Measurements from ENCODE around the gene LRTM2. TPM values are rescaled to one million over a fixed set of nuclear protein-coding genes. Genes with fewer than 3 reads are reported as not detected.

Gene LRTM2
- total RNA-seq, 1 experiment from 2014 or later: not detected

DNA sequence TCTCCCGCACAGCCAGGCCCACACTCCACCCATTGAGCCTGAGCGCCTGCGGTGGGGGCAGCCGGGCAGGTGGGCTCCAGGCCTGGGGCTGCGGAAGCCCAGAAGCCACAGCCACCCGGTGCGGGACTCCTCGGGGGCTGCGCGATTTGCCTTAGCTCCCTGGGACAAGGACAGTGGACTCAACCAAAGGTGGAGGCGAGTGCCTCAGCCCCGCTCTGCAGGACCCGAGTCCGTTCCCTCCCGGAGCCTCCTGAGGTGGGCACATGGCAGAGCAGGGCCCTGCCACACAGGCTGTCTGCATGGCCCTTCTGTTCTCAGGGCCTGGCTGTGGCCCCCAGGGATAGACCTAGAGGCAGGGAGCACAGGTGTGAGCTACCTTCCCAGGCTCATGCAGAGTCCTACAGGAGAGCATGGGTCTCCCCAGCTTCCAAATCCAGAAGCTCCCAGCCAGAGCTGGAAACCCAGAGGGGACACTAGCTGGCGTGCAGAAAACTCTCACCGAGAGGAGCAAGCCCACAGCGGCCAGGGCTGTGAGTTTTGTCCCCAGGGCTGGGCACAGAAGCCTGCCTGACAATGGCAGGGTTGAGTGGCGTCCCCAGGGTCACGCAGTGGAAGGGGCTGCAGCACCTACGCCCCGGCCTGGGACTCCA, 22.2 kb upstream of the LRTM2 start:
- no peak for DNase-seq (ENCODE audit: low spot score)

GRCh38 chr12:1798641-1799020, 21.7 kb upstream of the LRTM2 start:
- DNase-seq (ENCODE audit: low spot score): no peak

DNA sequence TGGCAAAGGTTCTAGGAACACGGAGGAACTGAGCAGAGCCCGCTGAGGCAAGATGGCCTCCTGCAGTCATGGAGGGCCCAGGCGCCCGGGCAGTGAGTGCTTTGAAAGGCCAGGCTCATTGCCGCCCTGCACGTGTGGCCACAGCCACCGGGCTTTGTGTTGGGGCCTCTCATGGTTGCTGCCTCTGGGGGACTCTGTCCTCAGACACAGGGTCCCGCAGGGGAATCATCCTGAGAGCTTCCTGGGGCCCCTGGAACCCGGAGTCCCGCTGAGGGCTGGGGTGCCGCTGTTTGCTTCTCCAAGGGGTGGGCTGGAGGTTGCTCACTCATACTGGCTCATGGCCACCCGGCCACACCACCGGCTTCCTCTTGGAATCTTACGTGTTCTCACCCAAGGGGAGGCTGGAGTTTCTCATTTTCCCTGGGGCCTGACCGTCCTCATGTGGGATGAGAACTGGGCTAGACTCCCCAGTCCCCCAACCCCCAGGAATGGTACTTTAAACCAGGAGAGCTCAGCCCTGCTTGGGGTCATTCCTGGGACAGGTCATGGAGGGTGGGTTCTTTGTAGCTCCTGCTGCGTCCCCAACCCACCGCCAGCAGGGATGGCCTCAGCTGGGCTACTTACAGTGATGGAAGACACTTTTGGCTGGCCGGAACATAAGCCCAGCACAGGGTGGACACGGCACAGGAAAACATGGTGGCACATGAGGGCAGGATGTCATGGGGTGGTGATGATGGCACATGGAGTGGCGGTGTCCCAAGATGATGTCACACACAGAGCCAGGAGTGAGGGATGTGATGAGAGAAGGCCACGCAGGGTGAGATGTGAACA, 21.1 kb upstream of the LRTM2 start:
- DNase-seq (ENCODE audit: low spot score): no peak

DNA sequence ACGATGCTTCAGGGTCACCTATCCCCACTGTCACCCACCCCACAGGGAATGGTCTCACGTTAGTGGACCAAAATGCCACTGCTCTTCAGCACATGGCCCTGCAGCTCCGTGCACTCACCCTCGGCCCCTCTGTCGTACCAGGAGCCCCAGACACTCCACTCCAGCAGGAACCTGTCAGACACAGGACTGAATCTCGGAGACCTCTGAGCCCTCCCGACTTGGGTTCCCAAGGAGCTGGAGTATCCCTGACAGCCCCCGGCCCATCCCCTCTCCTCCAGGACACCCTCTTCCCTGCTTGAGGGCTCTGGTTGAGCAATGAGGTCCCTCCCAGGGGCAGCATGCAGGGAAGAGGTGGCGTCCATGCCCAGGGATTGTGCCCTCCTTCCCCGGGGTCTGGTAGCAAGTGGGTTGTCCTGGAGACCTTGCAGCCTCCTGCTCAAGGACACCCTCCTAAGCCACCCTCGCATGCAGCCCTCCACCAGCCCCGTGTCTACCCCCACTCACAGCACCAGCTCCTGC, 20.4 kb upstream of the LRTM2 start:
- no peak for DNase-seq (ENCODE audit: low spot score)

DNA sequence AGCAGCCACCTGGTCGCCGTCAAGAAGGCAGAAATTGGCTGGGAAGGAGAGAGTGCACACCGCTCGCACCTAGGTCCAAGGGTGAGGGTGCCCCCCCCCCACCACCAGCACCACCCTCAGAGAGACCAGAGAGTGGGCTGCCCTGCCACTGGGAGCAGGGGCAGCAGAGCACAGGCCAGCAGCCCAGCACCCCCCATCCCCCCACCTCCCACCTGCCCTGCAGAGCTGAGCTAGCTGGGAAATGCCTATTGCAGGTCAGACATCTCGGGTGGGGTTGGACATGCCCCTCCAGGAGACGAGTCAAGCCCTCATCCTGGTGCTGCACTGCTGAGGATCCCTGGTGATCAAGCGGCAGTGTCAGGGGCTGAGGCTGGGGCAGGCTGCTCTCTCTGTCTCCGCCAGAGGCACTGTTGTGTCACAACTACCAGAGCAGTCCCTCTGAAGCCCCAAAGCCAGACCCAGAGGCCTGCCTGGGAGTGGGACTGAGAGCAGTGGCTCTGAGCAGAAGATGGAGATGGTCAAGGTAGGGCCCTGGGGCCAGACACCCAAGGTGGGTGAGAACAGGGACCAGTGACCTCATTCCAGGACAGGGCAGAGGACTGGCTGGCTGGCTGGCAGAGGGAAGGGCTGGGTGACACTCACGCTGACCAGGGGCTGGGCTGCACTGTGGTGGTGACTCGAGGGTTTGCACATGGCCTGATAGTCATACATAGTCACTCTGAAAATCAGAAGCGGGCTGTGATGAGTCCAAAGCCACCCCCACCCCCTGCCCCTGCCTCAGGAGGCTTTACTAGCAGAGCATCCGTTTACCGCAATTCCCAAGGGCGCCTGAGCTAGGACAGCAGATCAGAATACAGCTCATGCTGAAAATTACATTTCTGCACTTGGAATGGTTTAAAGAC, 19.7 kb upstream of the LRTM2 start:
- no peak for DNase-seq (ENCODE audit: low spot score)

DNA sequence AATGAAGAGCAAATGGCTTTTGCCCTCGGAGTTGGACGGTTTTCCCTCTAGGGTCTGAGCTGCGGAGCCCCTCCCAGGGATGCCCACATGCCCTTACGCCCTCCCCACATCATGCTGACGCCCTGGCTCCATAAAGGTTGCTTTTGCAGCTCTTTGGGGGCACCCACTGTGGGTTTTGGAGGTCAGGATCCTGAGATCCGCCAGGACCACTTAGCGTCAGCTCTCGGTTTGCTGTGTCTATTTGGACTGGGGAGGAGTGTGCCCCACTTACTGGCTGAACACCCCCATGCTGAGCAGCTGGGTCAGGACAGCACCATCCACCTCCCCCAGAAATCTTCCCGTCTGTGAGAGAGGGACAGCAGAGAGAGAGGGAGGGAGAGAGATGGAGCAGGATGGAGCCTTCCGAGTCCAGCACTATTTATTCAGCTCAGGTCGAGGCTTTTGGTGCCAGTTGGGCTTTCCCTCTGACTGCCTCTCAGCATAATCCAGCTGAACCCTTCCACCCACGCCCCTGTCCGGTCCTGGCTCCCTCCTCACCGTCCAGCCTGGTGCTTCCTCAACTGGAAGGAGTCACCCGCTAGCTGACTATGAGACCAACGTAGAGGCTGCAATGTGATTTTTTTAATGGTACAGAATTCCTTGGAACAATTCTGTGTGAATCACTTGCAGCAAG, 18.9 kb upstream of the LRTM2 start:
- no peak for DNase-seq (ENCODE audit: low spot score)

GRCh38 chr12:1803736-1804135, 16.6 kb upstream of the LRTM2 start:
- no peak for DNase-seq (ENCODE audit: low spot score)

DNA sequence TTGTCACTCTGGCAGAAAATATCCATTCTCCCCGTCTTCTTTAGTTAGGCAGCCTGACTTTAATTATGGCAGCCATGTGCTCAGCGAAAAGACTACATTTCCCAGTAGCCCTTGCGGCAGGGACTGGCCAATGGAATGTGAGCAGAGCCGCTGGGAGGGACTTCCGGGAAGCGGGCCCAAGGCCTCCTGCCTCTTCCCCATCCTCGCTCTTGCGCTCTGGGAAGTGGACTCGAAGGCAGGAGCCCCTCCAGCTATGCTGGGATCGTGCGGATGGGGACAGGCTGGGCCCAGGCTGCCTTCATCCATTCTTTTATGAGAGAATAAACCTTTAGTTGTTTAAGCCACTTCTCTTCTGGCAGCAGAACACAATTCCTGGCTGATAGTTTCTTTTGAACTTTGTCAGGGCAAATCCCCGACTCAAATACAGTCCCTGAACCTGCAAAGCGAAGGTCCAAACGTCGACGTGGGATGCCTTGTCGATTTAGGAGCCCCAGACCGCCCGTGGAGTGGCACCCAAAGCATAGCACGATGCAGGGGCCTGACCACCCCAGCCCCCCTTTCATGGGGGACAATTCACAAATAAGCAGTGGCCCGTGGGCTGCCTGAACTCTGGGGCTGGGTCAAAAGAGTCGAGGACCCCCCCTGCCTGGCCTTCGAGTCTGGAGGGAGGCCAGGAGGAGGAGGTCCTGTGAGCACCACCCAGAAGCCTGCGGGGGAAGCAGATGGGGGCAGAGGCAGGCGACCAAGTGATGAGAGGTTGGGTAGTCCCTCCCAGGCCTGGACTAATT, 15.6 kb upstream of the LRTM2 start:
- peak; percentile 76 for DNase-seq (ENCODE audit: low spot score)

- DNase-seq (ENCODE audit: low spot score): no peak
Measured at GRCh38 chr12:1805441-1806081, 14.8 kb upstream of the LRTM2 start.

GRCh38 chr12:1806301-1807086, 13.9 kb upstream of the LRTM2 start:
- no peak for DNase-seq (ENCODE audit: low spot score)

- DNase-seq (ENCODE audit: low spot score): no peak
Measured at GRCh38 chr12:1807087-1807860, 13.1 kb upstream of the LRTM2 start.

DNA sequence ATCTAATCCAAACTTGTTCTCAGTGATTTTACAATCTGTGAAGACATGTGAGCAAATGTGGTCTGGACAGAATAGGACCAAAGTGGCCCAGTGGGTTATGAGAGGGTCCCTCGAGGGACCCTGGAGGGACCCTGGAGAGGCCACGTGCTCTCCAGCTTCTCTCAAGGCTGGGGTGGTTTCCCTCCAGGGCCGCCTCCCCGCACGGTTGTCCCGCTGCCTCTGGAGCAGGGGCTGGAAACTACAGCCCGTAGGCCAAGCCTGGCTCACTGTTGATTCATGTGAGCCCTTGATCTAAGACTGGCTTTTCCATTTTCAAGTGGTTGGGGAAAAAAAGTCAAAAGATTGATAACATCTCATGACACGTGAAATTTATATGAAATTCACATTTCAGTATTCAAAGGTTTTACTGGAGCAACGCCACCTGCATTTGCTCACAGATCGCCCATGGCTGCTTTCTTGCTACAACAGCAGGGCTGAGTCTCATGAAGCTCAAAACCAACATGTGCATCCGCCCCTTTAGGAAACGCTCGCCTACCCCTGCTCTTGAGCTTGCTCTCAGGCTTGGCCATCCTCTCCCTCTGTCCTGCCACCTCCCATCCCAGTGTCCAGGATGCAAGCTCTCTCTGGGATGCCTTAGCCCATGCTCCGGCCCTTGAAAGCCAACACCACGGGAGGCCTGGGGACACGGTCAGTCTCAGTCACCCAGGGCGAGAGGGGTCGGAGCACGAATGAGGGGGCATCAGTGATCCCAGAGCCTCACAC, 12.1 kb upstream of the LRTM2 start:
- no peak for DNase-seq (ENCODE audit: low spot score)

DNA sequence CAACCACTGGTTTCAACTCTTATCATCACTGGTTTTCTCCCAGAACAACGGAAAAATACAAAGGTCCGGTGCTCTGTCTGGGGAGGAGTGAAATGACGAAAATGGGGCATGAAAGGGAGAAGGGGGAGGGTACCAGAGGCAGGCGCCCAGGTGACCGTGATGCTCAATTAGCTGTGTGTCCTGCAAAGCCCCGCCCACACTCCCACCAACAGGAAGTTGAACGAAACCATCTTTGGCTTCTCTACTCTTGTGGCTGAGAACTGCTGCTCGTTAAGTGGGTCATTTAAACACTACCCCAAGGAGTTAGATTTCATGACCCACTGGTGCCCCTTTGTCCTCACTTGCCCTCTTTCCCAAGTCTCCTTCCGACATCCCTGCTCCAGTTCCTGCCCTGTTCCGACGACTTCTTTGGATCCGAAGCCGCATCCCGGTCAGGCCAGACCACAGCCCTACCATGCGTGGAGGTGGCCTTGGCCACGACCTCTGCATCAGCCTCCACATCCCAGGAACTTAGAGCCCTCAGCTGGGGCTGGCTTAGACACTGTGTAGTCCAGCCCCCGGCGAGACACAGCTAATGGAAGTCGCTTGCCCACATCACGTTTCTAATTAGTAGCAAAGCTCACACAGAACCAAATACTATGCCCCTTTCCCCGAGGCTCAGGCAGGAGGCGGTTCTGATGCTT, 11.4 kb upstream of the LRTM2 start:
- no peak for DNase-seq (ENCODE audit: low spot score)

- DNase-seq (ENCODE audit: low spot score): no peak
Measured at GRCh38 chr12:1809591-1810190, 10.7 kb upstream of the LRTM2 start.

GRCh38 chr12:1810201-1810930, 10.0 kb upstream of the LRTM2 start:
- DNase-seq (ENCODE audit: low spot score): no peak

GRCh38 chr12:1810931-1811280, 9.5 kb upstream of the LRTM2 start:
- DNase-seq (ENCODE audit: low spot score): no peak
